ENCODE measurements around the gene GTPBP2. TPM values are rescaled to one million over a fixed set of nuclear protein-coding genes. Genes with fewer than 3 reads are reported as not detected.
A peak's percentile ranks its signal among the peaks of the same experiment; 100 is the strongest.

GTPBP2 gene
- total RNA-seq, 2 donors from 2014 or later: 85.4 to 116 TPM

- Mint-ChIP-seq H3K27ac (peak overlapping the region in 1 of 2 donors; percentile 79), H3K9me3 (no peaks in the 10 kb centered on the region), H3K27me3 (no peaks in the 10 kb centered on the region), H3K36me3 (peaks cover 10% of the 10 kb centered on the region), H3K4me1 (ENCODE audit: low read depth in 2 of 2) (peaks cover 34 to 44% of the 10 kb centered on the region in 2 donors), H3K4me3 (no peak overlapping the region)
- DNase-seq (ENCODE audit: low spot score): no peak
- no peak for ATAC-seq
Measured at GRCh38 chr6:43625393-43625992, 3.6 kb downstream of the GTPBP2 start.

GRCh38 chr6:43624786-43625288 lies 4.2 kb downstream of the GTPBP2 start:
- ATAC-seq: no peak
- H3K36me3 Mint-ChIP-seq: peaks cover 10% of the 10 kb centered on the region
- no peaks in the 10 kb centered on the region for H3K27me3 Mint-ChIP-seq
- H3K4me1 Mint-ChIP-seq (ENCODE audit: low read depth in 2 of 2): peaks cover 29 to 39% of the 10 kb centered on the region in 2 donors
- DNase-seq (ENCODE audit: low spot score): no peak
- peak overlapping the region in 1 of 2 donors; percentile 79 for H3K27ac Mint-ChIP-seq
- H3K4me3 Mint-ChIP-seq: no peak overlapping the region
- no peaks in the 10 kb centered on the region for H3K9me3 Mint-ChIP-seq

DNA sequence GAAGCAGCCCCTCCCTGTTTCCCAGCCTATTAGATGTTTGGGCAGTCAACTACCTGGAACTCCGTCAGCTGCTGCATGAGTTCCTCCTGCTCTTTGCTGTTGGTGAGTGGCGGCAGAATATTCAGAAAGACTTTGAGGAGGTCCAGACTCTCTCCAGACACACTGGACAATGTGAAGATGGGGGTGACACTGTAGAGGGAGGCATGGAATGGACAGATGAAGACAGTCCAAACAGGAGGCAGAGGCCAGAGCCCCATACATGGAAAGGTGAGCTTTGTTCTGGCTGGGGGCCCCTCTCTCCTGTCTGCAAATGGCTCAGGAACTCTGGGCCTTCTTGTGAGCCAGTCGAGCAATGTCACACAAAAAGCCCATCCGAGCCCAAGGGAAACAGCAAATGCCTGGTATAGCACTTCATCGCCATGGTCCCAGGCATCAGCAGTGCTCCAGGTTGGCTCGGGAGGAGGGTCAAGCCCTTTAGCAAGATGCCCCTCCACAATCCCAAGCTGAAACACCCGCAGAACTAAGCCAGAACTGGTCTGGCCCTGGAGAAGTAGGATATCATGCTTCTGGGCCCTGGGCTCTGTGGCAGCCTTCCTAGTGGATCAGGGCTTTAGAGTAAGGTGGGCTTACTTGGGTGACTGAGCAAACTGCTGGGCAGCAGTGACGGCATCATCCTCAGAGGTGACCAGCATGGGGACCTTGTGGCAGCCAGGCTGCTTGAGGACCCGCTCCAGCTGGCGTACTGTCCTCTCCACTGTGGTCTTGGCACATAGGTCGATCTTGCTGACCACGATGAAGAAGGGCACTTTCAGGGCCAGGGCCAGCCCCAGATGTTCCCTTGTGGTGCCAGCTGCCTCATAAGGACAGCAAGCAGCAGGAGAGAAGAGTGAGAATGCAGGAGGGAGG lies 4.9 kb downstream of the GTPBP2 start:
- Mint-ChIP-seq H3K27ac (peak overlapping the region in 1 of 2 donors; percentile 79), H3K4me1 (ENCODE audit: low read depth in 2 of 2) (peaks cover 28 to 36% of the 10 kb centered on the region in 2 donors), H3K4me3 (no peak overlapping the region), H3K27me3 (no peaks in the 10 kb centered on the region), H3K9me3 (no peaks in the 10 kb centered on the region), H3K36me3 (peaks cover 10% of the 10 kb centered on the region)
- ATAC-seq: no peak
- no peak for DNase-seq (ENCODE audit: low spot score)

DNA sequence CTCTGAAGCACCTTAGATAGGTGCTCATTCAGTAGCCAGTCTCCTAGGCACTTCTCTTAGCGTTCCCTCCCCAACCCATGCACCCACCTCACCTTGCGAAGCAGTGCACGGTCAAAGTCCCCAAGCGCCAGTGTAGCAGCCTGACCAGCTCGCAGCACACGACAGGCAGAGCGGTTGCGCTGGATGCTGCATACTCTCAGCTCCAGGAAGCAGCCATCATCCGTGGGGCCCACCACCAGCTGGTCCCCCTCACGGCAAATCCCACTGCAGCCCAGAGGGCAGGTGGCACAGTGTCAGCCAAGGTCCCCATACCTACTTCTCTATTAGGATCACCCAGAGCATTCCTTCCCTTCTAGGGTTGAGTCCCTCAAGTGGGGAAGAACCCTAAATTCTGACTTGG lies 6.5 kb downstream of the GTPBP2 start:
- no peak overlapping the region for H3K4me3 Mint-ChIP-seq
- peak overlapping the region in 1 of 2 donors; percentile 62 for H3K27ac Mint-ChIP-seq
- peaks cover 10% of the 10 kb centered on the region for H3K36me3 Mint-ChIP-seq
- H3K9me3 Mint-ChIP-seq: no peaks in the 10 kb centered on the region
- DNase-seq (ENCODE audit: low spot score) (no peak), ATAC-seq (no peak)
- peaks cover 20 to 26% of the 10 kb centered on the region in 2 donors for H3K4me1 Mint-ChIP-seq (ENCODE audit: low read depth in 2 of 2)
- H3K27me3 Mint-ChIP-seq: no peaks in the 10 kb centered on the region

GRCh38 chr6:43621836-43622180 lies 7.3 kb downstream of the GTPBP2 start:
- Mint-ChIP-seq H3K4me1 (ENCODE audit: low read depth in 2 of 2) (peaks cover 13 to 19% of the 10 kb centered on the region in 2 donors), H3K36me3 (peaks cover 10% of the 10 kb centered on the region), H3K27ac (no peak overlapping the region), H3K9me3 (no peaks in the 10 kb centered on the region), H3K27me3 (no peaks in the 10 kb centered on the region), H3K4me3 (no peak overlapping the region)
- DNase-seq (ENCODE audit: low spot score) (no peak), ATAC-seq (no peak)

- H3K27ac Mint-ChIP-seq: no peak overlapping the region
Measured at GRCh38 chr6:43621078-43621835, 7.8 kb downstream of the GTPBP2 start.

GRCh38 chr6:43616725-43617472 lies 12.2 kb downstream of the GTPBP2 start:
- ATAC-seq (no peak), DNase-seq (ENCODE audit: low spot score) (no peak)
- Mint-ChIP-seq H3K4me3 (no peak overlapping the region), H3K27me3 (no peaks in the 10 kb centered on the region), H3K4me1 (ENCODE audit: low read depth in 2 of 2) (no peaks in the 10 kb centered on the region), H3K36me3 (peaks cover 7% of the 10 kb centered on the region), H3K9me3 (no peaks in the 10 kb centered on the region), H3K27ac (no peak overlapping the region)

More at GRCh38 chr6:43621078-43621835, 7.8 kb downstream of the GTPBP2 start:
- Mint-ChIP-seq H3K4me1 (ENCODE audit: low read depth in 2 of 2) (peaks cover 7 to 13% of the 10 kb centered on the region in 2 donors), H3K4me3 (no peak overlapping the region), H3K9me3 (no peaks in the 10 kb centered on the region), H3K36me3 (peaks cover 6% of the 10 kb centered on the region), H3K27me3 (no peaks in the 10 kb centered on the region)
- ATAC-seq (no peak), DNase-seq (ENCODE audit: low spot score) (no peak)

DNA sequence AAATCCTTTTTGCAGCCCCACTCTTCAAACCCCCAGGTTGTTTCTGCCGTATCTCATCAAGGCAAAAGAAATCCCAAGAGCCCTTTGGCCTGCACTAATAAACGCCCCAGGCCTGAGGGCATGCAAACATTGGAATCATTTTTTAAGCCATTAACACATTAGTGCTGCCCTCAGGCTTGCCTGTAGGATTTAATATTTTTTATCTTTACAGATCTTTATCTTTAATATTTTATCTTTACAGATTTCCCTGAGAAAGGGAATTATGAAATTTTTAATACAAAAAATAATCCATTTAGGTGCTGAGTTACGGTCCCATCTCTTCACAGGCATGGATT lies 14.7 kb downstream of the GTPBP2 start:
- peaks cover 0 to 4% of the 10 kb centered on the region in 2 donors for H3K4me1 Mint-ChIP-seq (ENCODE audit: low read depth in 2 of 2)
- no peaks in the 10 kb centered on the region for H3K9me3 Mint-ChIP-seq
- peaks cover 11% of the 10 kb centered on the region for H3K36me3 Mint-ChIP-seq
- H3K27me3 Mint-ChIP-seq: no peaks in the 10 kb centered on the region
- no peak overlapping the region for H3K27ac Mint-ChIP-seq
- no peak for ATAC-seq
- DNase-seq (ENCODE audit: low spot score): no peak
- H3K4me3 Mint-ChIP-seq: no peak overlapping the region

DNA sequence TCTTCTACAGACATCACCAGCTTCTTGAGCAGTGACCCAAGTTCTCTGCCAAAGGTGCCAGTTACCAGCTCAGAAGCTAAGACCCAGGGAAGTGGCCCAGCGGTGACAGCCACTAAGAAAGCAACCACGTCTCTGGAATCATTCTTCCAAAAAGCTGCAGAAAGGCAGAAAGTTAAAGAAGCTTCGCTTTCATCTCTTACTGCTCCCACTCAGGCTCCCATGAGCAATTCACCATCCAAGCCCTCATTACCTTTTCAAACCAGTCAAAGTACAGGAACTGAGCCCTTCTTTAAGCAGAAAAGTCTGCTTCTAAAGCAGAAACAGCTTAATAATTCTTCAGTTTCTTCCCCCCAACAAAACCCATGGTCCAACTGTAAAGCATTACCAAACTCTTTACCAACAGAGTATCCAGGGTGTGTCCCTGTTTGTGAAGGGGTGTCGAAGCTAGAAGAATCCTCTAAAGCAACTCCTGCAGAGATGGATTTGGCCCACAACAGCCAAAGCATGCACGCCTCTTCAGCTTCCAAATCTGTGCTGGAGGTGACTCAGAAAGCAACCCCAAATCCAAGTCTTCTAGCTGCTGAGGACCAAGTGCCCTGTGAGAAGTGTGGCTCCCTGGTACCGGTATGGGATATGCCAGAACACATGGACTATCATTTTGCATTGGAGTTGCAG lies 15.2 kb downstream of the GTPBP2 start:
- peak overlapping the region in 1 of 2 donors; percentile 1 for H3K27ac Mint-ChIP-seq

DNA sequence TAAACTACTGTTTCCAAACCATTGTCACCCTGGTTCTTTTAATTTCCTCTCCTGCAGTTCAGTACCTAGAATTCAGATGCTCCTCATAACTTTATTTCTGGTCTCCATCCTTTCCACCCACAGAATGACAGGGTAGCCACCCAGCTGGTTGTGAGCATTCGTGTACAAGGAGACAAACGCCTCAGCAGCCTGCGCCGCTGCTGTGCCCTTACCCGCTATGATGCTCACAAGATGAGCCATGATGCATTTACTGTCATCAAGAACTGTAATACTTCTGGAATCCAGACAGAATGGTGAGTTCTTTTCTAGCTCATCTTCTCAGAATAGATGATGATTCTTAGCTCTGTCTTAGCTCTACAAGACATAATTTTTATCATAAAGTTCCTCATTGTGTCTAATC lies 18.6 kb downstream of the GTPBP2 start:
- H3K4me1 Mint-ChIP-seq (ENCODE audit: low read depth in 2 of 2): peaks cover 9% of the 10 kb centered on the region in 2 donors
- no peak for ATAC-seq
- peak overlapping the region in 1 of 2 donors; percentile 16 for H3K27ac Mint-ChIP-seq
- no peaks in the 10 kb centered on the region for H3K27me3 Mint-ChIP-seq
- H3K9me3 Mint-ChIP-seq: no peaks in the 10 kb centered on the region
- no peak for DNase-seq (ENCODE audit: low spot score)
- H3K36me3 Mint-ChIP-seq: peaks cover 23% of the 10 kb centered on the region
- H3K4me3 Mint-ChIP-seq: no peak overlapping the region

More for the DNA sequence above, 15.2 kb downstream of the GTPBP2 start:
- Mint-ChIP-seq H3K27me3 (no peaks in the 10 kb centered on the region), H3K36me3 (peaks cover 11% of the 10 kb centered on the region), H3K9me3 (no peaks in the 10 kb centered on the region), H3K4me3 (no peak overlapping the region), H3K4me1 (ENCODE audit: low read depth in 2 of 2) (peaks cover 3 to 4% of the 10 kb centered on the region in 2 donors)
- no peak for ATAC-seq
- no peak for DNase-seq (ENCODE audit: low spot score)

- ATAC-seq (no peak), DNase-seq (ENCODE audit: low spot score) (no peak)
- Mint-ChIP-seq H3K27ac (no peak overlapping the region), H3K4me3 (no peak overlapping the region), H3K36me3 (peaks cover 23% of the 10 kb centered on the region), H3K4me1 (ENCODE audit: low read depth in 2 of 2) (peaks cover 9% of the 10 kb centered on the region in 2 donors), H3K27me3 (no peaks in the 10 kb centered on the region), H3K9me3 (no peaks in the 10 kb centered on the region)
Measured at GRCh38 chr6:43609402-43609801, 19.7 kb downstream of the GTPBP2 start.

GRCh38 chr6:43608807-43609206 lies 20.3 kb downstream of the GTPBP2 start:
- Mint-ChIP-seq H3K4me1 (ENCODE audit: low read depth in 2 of 2) (peaks cover 9% of the 10 kb centered on the region in 2 donors), H3K36me3 (peaks cover 26% of the 10 kb centered on the region), H3K9me3 (no peaks in the 10 kb centered on the region), H3K27ac (no peak overlapping the region), H3K4me3 (no peak overlapping the region), H3K27me3 (no peaks in the 10 kb centered on the region)
- DNase-seq (ENCODE audit: low spot score) (no peak), ATAC-seq (no peak)

DNA sequence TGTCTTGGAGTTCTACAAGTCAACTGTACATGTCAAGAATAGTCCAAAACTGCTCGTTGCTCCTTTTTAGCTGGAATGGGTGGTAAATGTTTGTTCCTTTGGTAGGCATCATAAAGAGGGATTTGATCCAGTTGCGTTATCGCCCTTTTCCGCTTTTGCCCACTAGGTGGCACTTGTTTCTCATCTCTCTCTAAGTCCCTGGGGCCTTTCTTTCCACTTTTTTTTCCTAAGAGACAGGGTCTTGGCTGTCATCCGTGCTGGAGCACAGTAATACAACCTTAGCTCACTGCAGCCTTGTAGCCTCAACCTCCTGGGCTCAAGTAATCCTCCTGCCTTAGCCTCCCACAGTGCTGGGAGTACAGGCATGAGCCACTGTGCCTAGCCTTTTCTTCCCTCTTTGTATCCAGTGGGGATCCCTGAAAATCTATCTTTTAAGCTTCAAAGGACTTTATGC lies 20.7 kb downstream of the GTPBP2 start:
- H3K4me3 Mint-ChIP-seq: no peak overlapping the region
- no peak overlapping the region for H3K27ac Mint-ChIP-seq
- no peaks in the 10 kb centered on the region for H3K27me3 Mint-ChIP-seq
- H3K4me1 Mint-ChIP-seq (ENCODE audit: low read depth in 2 of 2): peaks cover 9% of the 10 kb centered on the region in 2 donors
- H3K36me3 Mint-ChIP-seq: peaks cover 25% of the 10 kb centered on the region
- ATAC-seq: no peak
- no peak for DNase-seq (ENCODE audit: low spot score)
- H3K9me3 Mint-ChIP-seq: no peaks in the 10 kb centered on the region
